OCI-LY3 (cell line): ENCODE results near the gene NRSN2.

Source experiments
- EZH2phosphoT487 ChIP-seq: fragments of 200-600 bp; shearing (Covaris generic); IDR thresholded peaks from 2 replicates; pipeline ENCODE4 v1.6.1; 2018; ENCODE audit warnings: antibody characterized with exemption, mixed run types, low read depth
- TF ChIP-seq, protein P1 (sequence below): fragments of 200-600, 300-600 bp; sonication (generic); IDR thresholded peaks from 2 replicates; pipeline ENCODE4 v1.5.1; 2014; ENCODE audit warnings: antibody characterized with exemption, low read length, low read depth

- TF ChIP-seq, protein P1, sequence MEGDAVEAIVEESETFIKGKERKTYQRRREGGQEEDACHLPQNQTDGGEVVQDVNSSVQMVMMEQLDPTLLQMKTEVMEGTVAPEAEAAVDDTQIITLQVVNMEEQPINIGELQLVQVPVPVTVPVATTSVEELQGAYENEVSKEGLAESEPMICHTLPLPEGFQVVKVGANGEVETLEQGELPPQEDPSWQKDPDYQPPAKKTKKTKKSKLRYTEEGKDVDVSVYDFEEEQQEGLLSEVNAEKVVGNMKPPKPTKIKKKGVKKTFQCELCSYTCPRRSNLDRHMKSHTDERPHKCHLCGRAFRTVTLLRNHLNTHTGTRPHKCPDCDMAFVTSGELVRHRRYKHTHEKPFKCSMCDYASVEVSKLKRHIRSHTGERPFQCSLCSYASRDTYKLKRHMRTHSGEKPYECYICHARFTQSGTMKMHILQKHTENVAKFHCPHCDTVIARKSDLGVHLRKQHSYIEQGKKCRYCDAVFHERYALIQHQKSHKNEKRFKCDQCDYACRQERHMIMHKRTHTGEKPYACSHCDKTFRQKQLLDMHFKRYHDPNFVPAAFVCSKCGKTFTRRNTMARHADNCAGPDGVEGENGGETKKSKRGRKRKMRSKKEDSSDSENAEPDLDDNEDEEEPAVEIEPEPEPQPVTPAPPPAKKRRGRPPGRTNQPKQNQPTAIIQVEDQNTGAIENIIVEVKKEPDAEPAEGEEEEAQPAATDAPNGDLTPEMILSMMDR: no peak
- TF ChIP-seq EZH2phosphoT487: no peak
These were observed 34.0 kb upstream of the NRSN2 start for GRCh38 chr20:312866-313265.
